Limb (tissue), 2 donors: ENCODE results near the gene EFHD2.
A peak's percentile ranks its signal among the peaks of the same experiment; 100 is the strongest.
"Not testable (repeated sequence)": the region's sequence is repeated elsewhere in the genome, so short reads cannot be mapped to it uniquely, and the experiment has no call there.

ENCODE experiments used
- DNase-seq, 2 donors: peaks; one replicate each; pipeline ENCODE4 v3.0.0-alpha.2; 2016; ENCODE audit errors: extremely low spot score in 2 of 2

EFHD2 gene

GRCh38 chr1:15430787-15431570 is 21.3 kb downstream of the EFHD2 start:
- peak; percentile 50 to 91 for DNase-seq

- DNase-seq = no peak
Observed at GRCh38 chr1:15431571-15431948, 21.9 kb downstream of the EFHD2 start.

- DNase-seq = peak; percentile 48 to 68
Observed at GRCh38 chr1:15432324-15432723, 22.6 kb downstream of the EFHD2 start.

- DNase-seq = no peak
Observed at GRCh38 chr1:15433471-15433870, 23.8 kb downstream of the EFHD2 start.

GRCh38 chr1:15434739-15435138 is 25.1 kb downstream of the EFHD2 start:
- DNase-seq = not testable (repeated sequence)

GRCh38 chr1:15435239-15436077 is 25.8 kb downstream of the EFHD2 start:
- no peak for DNase-seq

- DNase-seq = no peak
Observed at GRCh38 chr1:15436881-15437442, 27.3 kb downstream of the EFHD2 start.

- DNase-seq = no peak
Observed at GRCh38 chr1:15439325-15439724, 29.6 kb downstream of the EFHD2 start.

GRCh38 chr1:15440357-15440756 is 30.7 kb downstream of the EFHD2 start:
- DNase-seq = no peak

- DNase-seq = no peak
Observed at GRCh38 chr1:15441247-15441646, 31.6 kb downstream of the EFHD2 start.

- DNase-seq = no peak
Observed at GRCh38 chr1:15442119-15442518, 32.4 kb downstream of the EFHD2 start.

GRCh38 chr1:15442759-15443158 is 33.1 kb downstream of the EFHD2 start:
- DNase-seq = no peak

GRCh38 chr1:15443281-15443680 is 33.6 kb downstream of the EFHD2 start:
- no peak for DNase-seq

- DNase-seq = no peak
Observed at GRCh38 chr1:15444468-15445389, 35.0 kb downstream of the EFHD2 start.

GRCh38 chr1:15445390-15446122 is 35.9 kb downstream of the EFHD2 start:
- DNase-seq = no peak

- DNase-seq = no peak
Observed at GRCh38 chr1:15446212-15446611, 36.5 kb downstream of the EFHD2 start.

GRCh38 chr1:15448877-15449462 is 39.3 kb downstream of the EFHD2 start:
- no peak for DNase-seq

- DNase-seq = no peak
Observed at GRCh38 chr1:15449567-15449966, 39.9 kb downstream of the EFHD2 start.

GRCh38 chr1:15451014-15451722 is 41.5 kb downstream of the EFHD2 start:
- no peak for DNase-seq

- DNase-seq = no peak
Observed at GRCh38 chr1:15452216-15452615, 42.5 kb downstream of the EFHD2 start.
